NCI-H526 (cell line): ENCODE measurements around the gene GPR55.

Experiments used
- DNase-seq, 2 experiments: peaks; one replicate each; lab custom pipeline; 2025; lab: John Stamatoyannopoulos, UW

The GPR55 gene

GRCh38 chr2:230868161-230868946 is 56.7 kb downstream of the GPR55 start:
- DNase-seq: peak in 1 of 2 experiments; percentile 36

- peak in 1 of 2 experiments; percentile 12 for DNase-seq
Observed at GRCh38 chr2:230866756-230867523, 58.1 kb downstream of the GPR55 start.

- peak in 1 of 2 experiments; percentile 72 for DNase-seq
Observed at GRCh38 chr2:230865766-230866755, 59.0 kb downstream of the GPR55 start.

GRCh38 chr2:230865307-230865765 is 59.7 kb downstream of the GPR55 start:
- DNase-seq: peak in 1 of 2 experiments; percentile 47

GRCh38 chr2:230864605-230865306 is 60.3 kb downstream of the GPR55 start, which contains the start of gene ITM2C:
Gene ITM2C, plus strand, starts transcription at chr2:230864942. Its CDS starts 84 bp downstream, at chr2:230865026.
- DNase-seq: peak; percentile 59 to 86

GRCh38 chr2:230864122-230864604 is 60.9 kb downstream of the GPR55 start:
- no peak for DNase-seq

- peak in 1 of 2 experiments; percentile 6 for DNase-seq
Observed at GRCh38 chr2:230863442-230864121, 61.5 kb downstream of the GPR55 start.

GRCh38 chr2:230863031-230863430 is 62.0 kb downstream of the GPR55 start:
- DNase-seq: no peak

GRCh38 chr2:230862292-230862691 is 62.8 kb downstream of the GPR55 start:
- DNase-seq: no peak

- DNase-seq: peak in 1 of 2 experiments; percentile 26
Observed at GRCh38 chr2:230861552-230862255, 63.3 kb downstream of the GPR55 start.
